ENCODE measurements around the gene IPCEF1. TPM values are rescaled to one million over a fixed set of nuclear protein-coding genes. Genes with fewer than 3 reads are reported as not detected.

IPCEF1 gene
- total and polyA plus RNA-seq, 2 donors (not counting 1 experiment from before 2014, with no cell fraction given), result 0.03 to 0.33 TPM

GRCh38 chr6:154367839-154368695 is 11.5 kb upstream of the IPCEF1 start:
- H3K27ac ChIP-seq (ENCODE audit: insufficient read depth, low read length), result no peak overlapping the region
- H3K36me3 ChIP-seq (ENCODE audit: control insufficient read depth, insufficient read depth, low read length), result no peaks in the 10 kb centered on the region
- no peak overlapping the region for H2AFZ ChIP-seq (ENCODE audit: low read length)
- peaks cover 5% of the 10 kb centered on the region for H3K4me1 ChIP-seq (ENCODE audit: control insufficient read depth, extremely low read depth, insufficient read depth, low read length)
- DNase-seq (ENCODE audit: low read depth in 2 of 2), result peak in 1 of 2 donors; percentile 43
- no peaks in the 10 kb centered on the region for H4K20me1 ChIP-seq (ENCODE audit: control insufficient read depth, extremely low read depth, insufficient read depth, low read length)
- no peak overlapping the region for H3K4me2 ChIP-seq (ENCODE audit: extremely low read depth, insufficient read depth, low read length)
- no peak overlapping the region for H3K9ac ChIP-seq (ENCODE audit: insufficient read depth, low read length)
- H3K4me3 ChIP-seq (replicated peaks in 1 of 4; ENCODE audit: control extremely low read depth in 1 of 4, insufficient read depth in 1 of 4, low read depth in 3 of 4, low read length in 4 of 4), result no peak overlapping the region
- TF ChIP-seq, protein P1, sequence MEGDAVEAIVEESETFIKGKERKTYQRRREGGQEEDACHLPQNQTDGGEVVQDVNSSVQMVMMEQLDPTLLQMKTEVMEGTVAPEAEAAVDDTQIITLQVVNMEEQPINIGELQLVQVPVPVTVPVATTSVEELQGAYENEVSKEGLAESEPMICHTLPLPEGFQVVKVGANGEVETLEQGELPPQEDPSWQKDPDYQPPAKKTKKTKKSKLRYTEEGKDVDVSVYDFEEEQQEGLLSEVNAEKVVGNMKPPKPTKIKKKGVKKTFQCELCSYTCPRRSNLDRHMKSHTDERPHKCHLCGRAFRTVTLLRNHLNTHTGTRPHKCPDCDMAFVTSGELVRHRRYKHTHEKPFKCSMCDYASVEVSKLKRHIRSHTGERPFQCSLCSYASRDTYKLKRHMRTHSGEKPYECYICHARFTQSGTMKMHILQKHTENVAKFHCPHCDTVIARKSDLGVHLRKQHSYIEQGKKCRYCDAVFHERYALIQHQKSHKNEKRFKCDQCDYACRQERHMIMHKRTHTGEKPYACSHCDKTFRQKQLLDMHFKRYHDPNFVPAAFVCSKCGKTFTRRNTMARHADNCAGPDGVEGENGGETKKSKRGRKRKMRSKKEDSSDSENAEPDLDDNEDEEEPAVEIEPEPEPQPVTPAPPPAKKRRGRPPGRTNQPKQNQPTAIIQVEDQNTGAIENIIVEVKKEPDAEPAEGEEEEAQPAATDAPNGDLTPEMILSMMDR (conservative IDR thresholded peaks at IDR 0.05 in 1 of 2, IDR thresholded peaks at IDR 0.05 in 1 of 2; ENCODE audit: low read depth in 1 of 2, low read length in 2 of 2), result no peak
- no peak for TF ChIP-seq EZH2 (IDR thresholded peaks at IDR 0.05; ENCODE audit: low read length, missing control alignments)
- no peaks in the 10 kb centered on the region for H3K27me3 ChIP-seq (ENCODE audit: control insufficient read depth, insufficient read depth, low read length)
- H3K9me3 ChIP-seq (ENCODE audit: control insufficient read depth, insufficient read depth, low read depth, low read length), result no peaks in the 10 kb centered on the region
- H3K79me2 ChIP-seq (ENCODE audit: control insufficient read depth, insufficient read depth, low read length), result no peaks in the 10 kb centered on the region

GRCh38 chr6:154367336-154367735 is 10.7 kb upstream of the IPCEF1 start:
- H3K79me2 ChIP-seq (ENCODE audit: control insufficient read depth, insufficient read depth, low read length), result no peaks in the 10 kb centered on the region
- no peak overlapping the region for H2AFZ ChIP-seq (ENCODE audit: low read length)
- no peak overlapping the region for H3K4me3 ChIP-seq (replicated peaks in 1 of 4; ENCODE audit: control extremely low read depth in 1 of 4, insufficient read depth in 1 of 4, low read depth in 3 of 4, low read length in 4 of 4)
- no peaks in the 10 kb centered on the region for H3K27me3 ChIP-seq (ENCODE audit: control insufficient read depth, insufficient read depth, low read length)
- no peak for DNase-seq (ENCODE audit: low read depth in 2 of 2)
- H3K27ac ChIP-seq (ENCODE audit: insufficient read depth, low read length), result no peak overlapping the region
- H3K36me3 ChIP-seq (ENCODE audit: control insufficient read depth, insufficient read depth, low read length), result no peaks in the 10 kb centered on the region
- no peaks in the 10 kb centered on the region for H4K20me1 ChIP-seq (ENCODE audit: control insufficient read depth, extremely low read depth, insufficient read depth, low read length)
- no peaks in the 10 kb centered on the region for H3K9me3 ChIP-seq (ENCODE audit: control insufficient read depth, insufficient read depth, low read depth, low read length)
- no peak overlapping the region for H3K9ac ChIP-seq (ENCODE audit: insufficient read depth, low read length)
- no peak overlapping the region for H3K4me2 ChIP-seq (ENCODE audit: extremely low read depth, insufficient read depth, low read length)
- TF ChIP-seq, protein P1 (conservative IDR thresholded peaks at IDR 0.05 in 1 of 2, IDR thresholded peaks at IDR 0.05 in 1 of 2; ENCODE audit: low read depth in 1 of 2, low read length in 2 of 2), result no peak
- no peak for TF ChIP-seq EZH2 (IDR thresholded peaks at IDR 0.05; ENCODE audit: low read length, missing control alignments)
- H3K4me1 ChIP-seq (ENCODE audit: control insufficient read depth, extremely low read depth, insufficient read depth, low read length), result peaks cover 5% of the 10 kb centered on the region

GRCh38 chr6:154363821-154364220 is 7.2 kb upstream of the IPCEF1 start:
- Histone ChIP-seq H4K20me1 (ENCODE audit: control insufficient read depth, extremely low read depth, insufficient read depth, low read length) (no peaks in the 10 kb centered on the region), H2AFZ (ENCODE audit: low read length) (no peak overlapping the region), H3K36me3 (ENCODE audit: control insufficient read depth, insufficient read depth, low read length) (no peaks in the 10 kb centered on the region), H3K4me1 (ENCODE audit: control insufficient read depth, extremely low read depth, insufficient read depth, low read length) (peaks cover 3% of the 10 kb centered on the region), H3K9me3 (ENCODE audit: control insufficient read depth, insufficient read depth, low read depth, low read length) (no peaks in the 10 kb centered on the region), H3K9ac (ENCODE audit: insufficient read depth, low read length) (no peak overlapping the region), H3K27me3 (ENCODE audit: control insufficient read depth, insufficient read depth, low read length) (no peaks in the 10 kb centered on the region), H3K4me2 (ENCODE audit: extremely low read depth, insufficient read depth, low read length) (no peak overlapping the region), H3K27ac (ENCODE audit: insufficient read depth, low read length) (no peak overlapping the region), H3K79me2 (ENCODE audit: control insufficient read depth, insufficient read depth, low read length) (no peaks in the 10 kb centered on the region), H3K4me3 (replicated peaks in 1 of 4; ENCODE audit: control extremely low read depth in 1 of 4, insufficient read depth in 1 of 4, low read depth in 3 of 4, low read length in 4 of 4) (no peak overlapping the region)
- no peak for TF ChIP-seq EZH2 (IDR thresholded peaks at IDR 0.05; ENCODE audit: low read length, missing control alignments)
- DNase-seq (ENCODE audit: low read depth in 2 of 2), result peak in 1 of 2 donors; percentile 21

Data from fibroblast of lung (primary cell).